Right lobe of liver (tissue), 6 donors: ENCODE data around the gene ARHGEF12. TPM values are rescaled to one million over a fixed set of nuclear protein-coding genes. Genes with fewer than 3 reads are reported as not detected.
A peak's percentile ranks its signal among the peaks of the same experiment; 100 is the strongest.

Source experiments
- ATAC-seq, 4 donors: fragments of 200-7000 bp; cut with Tn5 transposase; one replicate each; pipeline ENCODE4 v1.9.1; 2020; ENCODE audit warnings: mild to moderate bottlenecking in 4 of 4, moderate library complexity in 4 of 4
- DNase-seq, 3 donors: peaks; one replicate each; pipeline ENCODE4 v3.0.0-alpha.2; 2020
- H3K27ac ChIP-seq, 3 donors: fragments of 200-600 bp; one replicate each; pipeline ENCODE4 v1.8.0; 2022
- H3K27me3 ChIP-seq, 2 donors: fragments of 200-600 bp; one replicate each; pipeline ENCODE4 v1.8.0; 2022
- H3K36me3 ChIP-seq, 4 donors: fragments of 200-600 bp; sonication (generic) in 1 of 4; one replicate each; pipeline versions ENCODE4 v1.5.1 to v1.8.0; 2017 to 2022; ENCODE audit warnings: control low read depth in 1 of 4
- H3K4me1 ChIP-seq, 4 donors: fragments of 200-600 bp; sonication (generic) in 1 of 4; one replicate each; pipeline versions ENCODE4 v1.5.1 to v1.8.0; 2017 to 2022; ENCODE audit warnings: control low read depth in 1 of 4
- H3K4me3 ChIP-seq, 3 donors: fragments of 200-600 bp; one replicate each; pipeline ENCODE4 v1.8.0; 2022
- H3K9me3 ChIP-seq, 4 donors: fragments of 200-600 bp; sonication (generic) in 1 of 4; one replicate each; pipeline versions ENCODE4 v1.5.1 to v1.8.0; 2017 to 2022; ENCODE audit warnings: control low read depth in 1 of 4
- CTCF ChIP-seq, 4 donors: fragments of 200-600 bp in 3 of 4; fragments of 450-650 bp in 1 of 4; IDR thresholded peaks; one replicate each; pipeline versions ENCODE4 v1.5.1 to v1.8.0; 2016 to 2022; ENCODE audit warnings: antibody characterized with exemption in 4 of 4, mild to moderate bottlenecking in 2 of 4
- POLR2A ChIP-seq: fragments of 450-650 bp; IDR thresholded peaks from one replicate; pipeline ENCODE4 v1.6.1; 2017; ENCODE audit warnings: antibody characterized with exemption, mild to moderate bottlenecking
- WGBS: methylation state at CpG from one replicate; pipeline ENCODE4 v1.1.6; 2018; ENCODE audit warnings: low coverage, low lambda C conversion rate; ENCODE audit not compliant: insufficient coverage; ENCODE audit errors: missing lambda C conversion rate; 5-methylcytosine and 5-hydroxymethylcytosine counted together
- intact Hi-C, 2 donors: fragments of 100-400 bp; cut with DNase I; formaldehyde crosslinking; loops; one replicate each; pipeline versions ENCODE4 v1.11.2 to v1.14.1; 2022
- total RNA-seq, 6 experiments: library from RNA; depleted of rRNA in 2 of 6; stranded (reverse); fragments of >200 nt in 2 of 6; fragmentation: NEBNext Ultra II Directional in 3 of 6; extraction: Animal tissue kit (Norgen Biotek cat#: 25700) in 3 of 6; gene quantifications; one replicate each; pipeline versions ENCODE4 v1.1.0 to v1.2.4, GENCODE V29; 2016 to 2023
- donor health status: DM: no; HTN: yes; CAD: no.
- donor health status: DM: no; HTN: no; CAD: no.
- donor health status: DM: no; HTN: no; CAD: no.
- donor health status: DM: no; HTN: yes; CAD: no.
- donor health status: DM: no; HTN: yes; CAD: no.

ARHGEF12 gene
- total RNA-seq, 6 experiments from 2014 or later = 75.1 to 113 (median 94.0) TPM

GRCh38 chr11:120518356-120518755, 182.1 kb downstream of the ARHGEF12 start:
- WGBS = no CpG with 5 or more reads among the region's 7 CpGs
- no peaks in the 10 kb centered on the region for H3K27me3 ChIP-seq
- no peaks in the 10 kb centered on the region for H3K9me3 ChIP-seq
- no peaks in the 10 kb centered on the region for H3K4me1 ChIP-seq
- ATAC-seq (no peak), DNase-seq (peak in 1 of 3 donors; percentile 3)
- no peaks in the 10 kb centered on the region for H3K36me3 ChIP-seq
- H3K4me3 ChIP-seq = no peak overlapping the region
- TF ChIP-seq CTCF (IDR thresholded peaks at IDR 0.05) (no peak), POLR2A (no peak)
- H3K27ac ChIP-seq = no peak overlapping the region
- intact Hi-C loops = loop anchor here (5.0 to 10.0 kb wide), 2 partner anchors 164 to 436 kb away; no protein-coding TSS in a partner anchor

DNA sequence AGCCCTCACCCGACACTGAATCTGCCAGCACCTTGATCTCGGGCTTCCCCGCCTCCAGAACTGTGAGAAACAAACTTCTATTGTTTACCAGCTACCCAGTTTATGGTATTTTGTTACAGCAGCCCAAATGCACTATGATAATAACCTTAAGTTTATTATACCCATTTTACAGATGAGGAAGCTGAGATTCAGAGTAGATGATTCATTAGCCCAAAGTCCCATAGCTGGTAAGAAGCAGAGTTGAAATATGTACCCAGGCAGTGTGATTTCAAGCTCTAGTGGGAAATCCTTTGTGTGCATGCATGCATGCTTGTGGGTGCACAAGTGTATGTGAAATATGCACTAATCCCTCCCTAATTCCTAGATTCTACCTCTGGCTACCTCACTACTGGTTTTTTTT, 183.3 kb downstream of the ARHGEF12 start:
- no peaks in the 10 kb centered on the region for H3K9me3 ChIP-seq
- no peaks in the 10 kb centered on the region for H3K36me3 ChIP-seq
- no peaks in the 10 kb centered on the region for H3K27me3 ChIP-seq
- DNase-seq (no peak), ATAC-seq (no peak)
- TF ChIP-seq POLR2A = no peak
- no peak for TF ChIP-seq CTCF (IDR thresholded peaks at IDR 0.05)
- no peak overlapping the region for H3K27ac ChIP-seq
- H3K4me3 ChIP-seq = no peak overlapping the region
- H3K4me1 ChIP-seq = no peaks in the 10 kb centered on the region
- intact Hi-C loops = loop anchor here (5.0 to 10.0 kb wide), 2 partner anchors 163 to 435 kb away; no protein-coding TSS in a partner anchor
- 84% methylated on average over 3 of the region's 3 CpGs for WGBS

DNA sequence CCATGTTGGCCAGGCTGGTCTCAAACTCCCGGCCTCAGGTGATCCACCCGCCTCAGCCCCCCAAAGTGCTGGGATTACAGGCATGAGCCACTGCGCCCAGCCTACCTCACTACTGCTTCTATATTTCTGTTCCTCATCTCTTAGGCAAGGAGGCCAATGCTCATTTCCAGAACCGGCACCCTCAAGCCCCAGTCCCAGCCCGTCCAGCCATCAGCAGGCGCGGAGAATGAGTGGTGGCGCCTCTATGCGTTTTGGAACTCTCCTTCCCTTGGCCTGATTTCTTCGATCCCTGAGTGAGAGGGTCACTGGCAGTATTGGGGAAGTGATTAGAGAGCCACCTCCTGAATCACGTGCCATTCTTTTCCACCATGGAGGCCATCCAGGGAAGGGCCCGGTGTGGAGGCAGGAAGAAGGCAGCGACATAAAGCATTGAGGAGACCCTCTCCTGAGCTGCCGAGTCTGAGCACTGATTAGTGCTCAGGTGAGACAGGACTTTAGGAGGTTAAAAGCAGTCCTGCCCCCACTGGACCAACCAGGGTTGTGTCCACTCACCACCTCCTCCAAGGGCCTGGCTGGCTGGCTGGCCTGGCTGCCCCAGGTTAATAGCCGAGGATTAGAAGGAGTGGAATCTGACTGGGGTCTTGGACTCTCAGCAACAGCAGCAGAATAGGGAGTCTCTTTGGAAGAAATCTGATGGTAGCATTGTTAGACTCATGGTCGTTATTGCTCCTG, 184.0 kb downstream of the ARHGEF12 start:
- Histone ChIP-seq H3K27me3 (no peaks in the 10 kb centered on the region), H3K4me1 (no peaks in the 10 kb centered on the region), H3K27ac (no peak overlapping the region), H3K9me3 (no peaks in the 10 kb centered on the region), H3K4me3 (no peak overlapping the region), H3K36me3 (no peaks in the 10 kb centered on the region)
- ATAC-seq (no peak), DNase-seq (peak in 1 of 3 donors; percentile 25)
- TF ChIP-seq CTCF (IDR thresholded peaks at IDR 0.05) (no peak), POLR2A (no peak)
- intact Hi-C loops = no loop called here
- WGBS = 76% methylated on average over 9 of the region's 16 CpGs

DNA sequence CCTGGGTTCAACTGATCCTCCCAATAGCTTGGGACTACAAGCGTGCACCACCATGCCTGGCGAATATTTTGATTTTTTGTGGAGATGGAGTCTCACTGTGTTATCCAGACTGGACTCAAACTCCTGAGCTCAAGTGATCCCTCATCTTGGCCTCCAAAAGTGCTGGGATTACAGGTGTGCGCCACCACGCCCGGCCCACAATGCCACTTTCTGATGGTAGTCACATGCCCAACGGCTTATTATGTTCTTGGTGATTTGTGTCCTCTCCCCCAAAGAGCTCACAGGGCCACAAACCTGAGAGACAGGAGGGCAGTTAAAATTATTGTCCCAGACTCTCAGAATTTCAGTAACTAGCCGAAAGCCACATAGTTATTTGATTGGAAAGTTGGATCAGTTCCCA, 185.0 kb downstream of the ARHGEF12 start:
- ATAC-seq (no peak), DNase-seq (peak in 1 of 3 donors; percentile 5)
- Histone ChIP-seq H3K27me3 (no peaks in the 10 kb centered on the region), H3K27ac (no peak overlapping the region), H3K4me1 (no peaks in the 10 kb centered on the region), H3K36me3 (no peaks in the 10 kb centered on the region), H3K4me3 (no peak overlapping the region), H3K9me3 (no peaks in the 10 kb centered on the region)
- no peak for TF ChIP-seq CTCF (IDR thresholded peaks at IDR 0.05)
- TF ChIP-seq POLR2A = no peak
- 89% methylated on average over 7 of the region's 7 CpGs for WGBS
- intact Hi-C loops = no loop called here
